Islet precursor cell (in vitro differentiated cells): ENCODE results near the gene ISOC1.

ENCODE experiments used
- DNase-seq: peaks from one replicate; pipeline ENCODE4 v3.0.0-alpha.2; 2018

ISOC1 gene

GRCh38 chr5:129094087-129094923 lies at the start of gene ISOC1:
ISOC1 (plus strand) TSS chr5:129094749; CDS start chr5:129094767, 18 bp downstream.
- peak; percentile 96 for DNase-seq

DNA sequence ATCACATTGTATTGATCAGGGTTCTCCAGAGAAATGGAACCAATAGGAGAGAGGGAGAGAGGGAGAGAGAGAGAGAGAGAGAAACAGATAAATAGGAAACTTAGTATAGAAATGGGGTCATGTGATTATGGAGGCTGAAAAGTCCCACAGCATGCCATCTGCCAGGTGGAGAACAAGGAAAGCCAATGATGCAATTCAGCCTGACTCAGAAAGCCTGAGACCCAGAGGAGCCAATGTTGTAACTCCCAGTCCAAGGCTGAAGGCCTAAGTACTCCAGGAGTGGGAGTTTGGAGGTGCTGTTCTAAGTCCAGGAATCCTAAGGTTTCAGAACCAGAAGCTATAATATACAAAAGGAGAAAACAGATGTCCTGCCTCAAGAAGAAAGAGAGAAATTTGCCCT lies 48.4 kb upstream of the ISOC1 start:
- no peak for DNase-seq

DNA sequence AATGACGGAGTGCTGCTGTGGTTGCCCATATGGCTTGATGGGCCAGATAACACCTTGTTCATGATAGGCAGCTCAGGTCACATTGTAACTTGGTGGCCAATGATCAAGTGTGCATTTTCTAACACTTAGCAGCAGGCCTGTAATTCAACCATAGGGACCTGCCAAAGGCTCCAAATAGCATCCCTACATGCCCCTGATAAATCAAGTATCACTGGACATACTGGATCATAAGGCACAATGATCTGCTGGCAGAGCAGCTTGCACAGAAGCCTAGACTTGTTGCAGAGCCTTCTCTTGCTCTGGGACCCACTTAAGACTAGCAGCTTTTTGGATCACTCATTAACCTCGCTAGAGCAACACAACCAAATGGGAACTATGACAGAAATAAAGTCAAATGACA lies 46.0 kb upstream of the ISOC1 start:
- no peak for DNase-seq

DNA sequence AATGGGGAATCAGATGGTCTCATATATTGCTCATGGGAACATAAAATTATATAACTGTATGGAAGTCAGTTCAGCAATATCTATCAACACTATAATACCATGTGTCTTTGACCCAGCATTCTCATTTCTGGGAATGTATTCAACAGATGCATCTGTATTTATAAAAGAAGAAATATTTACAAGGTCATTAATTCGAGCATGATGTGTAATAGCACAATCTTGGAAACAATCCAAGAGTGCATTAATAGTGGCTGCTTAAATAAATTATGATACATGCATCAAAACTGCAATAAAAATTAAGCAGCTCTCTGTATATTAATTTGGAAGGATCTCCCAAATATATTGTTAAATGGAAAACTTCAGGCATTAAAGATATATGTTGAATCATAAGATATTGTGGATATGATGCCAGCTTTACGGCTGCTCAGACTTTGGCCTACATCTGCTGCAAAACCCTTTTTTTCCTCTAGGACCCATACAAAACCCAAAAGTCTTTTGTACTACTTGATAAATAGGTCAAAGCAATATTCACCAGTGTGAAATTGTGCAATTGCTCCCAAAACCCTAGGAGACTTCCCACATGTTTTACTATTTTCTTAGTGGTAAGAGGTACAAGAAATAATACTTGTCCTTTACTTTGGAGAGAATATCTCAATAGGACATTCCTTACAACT lies 45.3 kb upstream of the ISOC1 start:
- no peak for DNase-seq

DNA sequence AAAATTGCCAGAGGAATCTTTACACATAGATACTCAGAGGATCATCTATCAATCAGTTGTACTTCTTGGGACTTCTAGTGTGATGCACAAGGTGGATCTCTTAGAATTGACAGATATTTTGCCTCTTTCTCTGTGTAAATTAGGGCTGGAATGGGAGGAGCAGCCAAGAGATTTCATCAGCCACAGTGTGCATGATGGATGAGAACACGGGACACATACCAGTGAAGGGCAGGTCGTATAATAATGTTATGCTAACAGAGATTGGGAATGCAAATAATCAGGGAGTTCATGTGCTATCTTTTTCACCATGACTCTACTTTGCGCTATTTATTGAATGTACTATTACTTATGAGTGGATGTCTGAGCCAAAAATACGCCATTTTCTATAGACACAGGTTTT lies 43.3 kb upstream of the ISOC1 start:
- no peak for DNase-seq

DNA sequence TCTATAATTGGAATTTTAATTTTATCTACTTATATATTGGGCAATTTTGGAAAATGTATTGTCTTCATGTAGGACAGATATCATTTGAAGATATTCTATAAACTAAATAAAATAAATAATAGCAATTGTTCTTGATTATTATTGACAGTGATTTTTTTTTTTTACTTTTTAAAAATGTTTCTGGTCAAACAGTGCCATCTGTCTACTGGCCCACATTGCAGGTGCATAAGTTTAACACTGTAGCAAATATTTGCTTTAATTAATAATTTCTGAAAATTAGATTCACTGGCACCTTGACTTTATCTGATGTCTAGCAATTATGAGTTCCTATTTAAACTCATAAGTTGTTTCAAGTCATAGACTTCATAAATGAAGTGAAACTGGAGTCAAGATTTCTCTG lies 41.1 kb upstream of the ISOC1 start:
- no peak for DNase-seq

DNA sequence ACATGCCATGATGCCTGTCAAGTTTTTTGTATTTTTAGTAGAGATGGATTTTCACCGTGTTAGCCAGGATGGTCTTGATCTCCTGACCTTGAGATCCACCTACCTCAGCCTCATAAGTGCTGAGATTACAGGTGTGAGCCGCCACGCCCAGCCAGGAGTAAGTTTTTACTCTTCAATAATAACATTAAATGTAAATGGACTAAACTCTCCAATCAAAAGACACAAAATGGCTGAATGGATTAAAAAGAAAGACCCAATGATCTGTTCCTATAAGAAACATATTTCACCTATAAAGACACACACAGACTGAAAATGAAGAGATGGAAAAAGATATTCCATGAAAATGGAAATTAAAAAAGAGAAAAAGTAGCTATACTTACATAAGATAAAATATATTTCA lies 37.2 kb upstream of the ISOC1 start:
- DNase-seq: no peak

DNA sequence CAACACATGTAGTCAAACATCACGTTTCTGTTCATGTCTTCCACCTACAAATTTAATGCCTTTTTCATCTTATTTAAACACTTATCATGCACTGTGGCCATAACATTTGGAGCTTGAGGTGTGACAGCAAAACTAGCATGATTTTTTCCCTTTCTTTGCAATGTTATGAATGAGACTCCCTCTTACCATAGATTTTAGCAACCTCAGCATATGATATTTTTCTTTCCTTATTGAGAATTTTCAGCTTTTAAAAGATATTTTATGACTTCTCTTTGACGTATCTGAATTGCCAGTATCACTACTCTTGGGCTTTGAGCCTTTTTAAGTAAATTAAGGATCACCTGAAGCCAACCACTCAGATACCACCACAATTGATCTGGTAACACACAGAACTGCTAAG lies 32.7 kb upstream of the ISOC1 start:
- DNase-seq: no peak

- no peak for DNase-seq
Observed at GRCh38 chr5:129063483-129064113, 31.0 kb upstream of the ISOC1 start.

- no peak for DNase-seq
Observed at GRCh38 chr5:129065721-129066120, 28.8 kb upstream of the ISOC1 start.

- DNase-seq: no peak
Observed at GRCh38 chr5:129067745-129068144, 26.8 kb upstream of the ISOC1 start.

DNA sequence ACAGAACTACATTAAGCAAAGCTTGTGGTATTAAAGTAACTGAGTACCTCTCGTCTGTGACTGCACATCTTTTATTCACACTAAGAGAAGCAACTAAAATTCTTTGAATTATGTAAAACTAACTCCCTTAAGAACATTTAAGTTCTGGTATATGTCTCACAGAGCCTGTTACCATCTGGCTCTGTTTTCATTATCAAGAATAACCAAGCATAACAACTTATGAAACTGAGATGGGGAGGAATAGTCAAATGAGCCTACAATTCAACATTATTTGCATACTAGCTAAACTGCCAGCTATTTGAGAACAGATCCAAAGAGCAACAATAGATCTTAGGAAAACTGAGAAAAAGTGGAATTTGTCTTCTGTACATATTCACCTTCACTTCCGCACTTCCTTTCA lies 25.3 kb upstream of the ISOC1 start:
- no peak for DNase-seq

GRCh38 chr5:129073111-129073510 lies 21.4 kb upstream of the ISOC1 start:
- DNase-seq: no peak

GRCh38 chr5:129074903-129075302 lies 19.6 kb upstream of the ISOC1 start:
- no peak for DNase-seq

DNA sequence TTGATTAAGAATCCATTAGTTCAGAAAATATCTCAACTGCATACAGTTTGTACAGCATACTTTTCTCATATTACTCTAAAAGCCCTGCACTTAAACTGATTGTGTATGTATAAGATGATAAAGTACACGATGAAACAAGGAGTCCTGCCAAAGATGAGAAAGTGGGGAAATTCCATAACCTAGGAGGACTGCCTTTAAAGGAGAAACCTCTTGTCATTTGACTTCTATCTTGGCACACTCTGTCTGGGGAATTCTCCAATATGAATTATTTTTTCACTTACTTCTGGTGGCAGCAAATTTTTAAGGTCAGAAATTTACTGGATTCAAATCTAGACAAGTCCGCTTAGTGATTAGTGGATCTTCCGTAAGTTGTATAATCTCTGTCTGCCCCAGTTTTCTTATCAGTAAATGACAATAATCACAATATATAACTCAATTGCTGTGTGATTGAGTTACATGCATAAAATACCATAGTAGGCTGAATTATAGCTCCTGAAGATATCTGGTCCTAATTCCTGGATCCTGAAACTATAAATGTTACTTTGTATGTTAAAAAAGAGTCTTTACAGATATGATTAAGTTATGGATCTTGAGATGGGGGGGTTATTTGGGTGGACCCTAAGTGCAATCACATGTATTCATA lies 17.0 kb upstream of the ISOC1 start:
- no peak for DNase-seq

DNA sequence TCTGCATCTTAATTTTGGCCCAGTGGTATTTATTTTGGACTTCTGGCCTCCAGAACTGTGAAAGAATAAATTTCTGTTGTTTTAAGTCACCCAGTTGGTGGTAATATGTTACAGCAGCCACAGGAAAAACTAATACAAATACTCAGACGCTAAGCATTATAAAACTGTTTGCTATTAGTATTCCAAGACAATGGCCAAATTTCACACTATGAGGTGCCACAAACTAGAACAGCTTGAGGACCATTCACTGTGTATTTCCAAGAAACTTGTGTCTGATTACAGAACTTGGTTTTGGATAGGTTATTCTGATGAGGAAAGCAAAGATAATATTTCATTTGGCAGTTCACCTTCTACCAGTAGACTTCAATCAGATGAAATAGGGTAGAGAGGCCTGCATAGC lies 16.3 kb upstream of the ISOC1 start:
- DNase-seq: no peak

GRCh38 chr5:129078660-129079059 lies 15.9 kb upstream of the ISOC1 start:
- no peak for DNase-seq

GRCh38 chr5:129079496-129079895 lies 15.1 kb upstream of the ISOC1 start:
- no peak for DNase-seq

- no peak for DNase-seq
Observed at GRCh38 chr5:129080766-129081165, 13.8 kb upstream of the ISOC1 start.

GRCh38 chr5:129082225-129083136 lies 12.1 kb upstream of the ISOC1 start:
- no peak for DNase-seq

GRCh38 chr5:129094924-129095899 lies 663 bp downstream of the ISOC1 start:
- peak; percentile 79 for DNase-seq
